GM23338 (cell line): ENCODE results near the gene HNF4A.

Experiments used
- CREB1 ChIP-seq: fragments of 250-450 bp; sonication (Bioruptor Pico); IDR thresholded peaks from 2 replicates; pipeline ENCODE4 v1.5.0; 2020; ENCODE audit warnings: low read depth, mild to moderate bottlenecking, moderate library complexity
- CTCF ChIP-seq, 2 experiments: fragments of 200-600 bp in 1 of 2; sonication (generic) in 1 of 2; conservative IDR thresholded peaks; 2 replicates each; pipeline versions ENCODE4 v1.5.1 to v1.6.1; 2016 to 2017; ENCODE audit warnings: antibody characterized with exemption in 2 of 2, low read depth in 2 of 2, mild to moderate bottlenecking in 2 of 2, moderate library complexity in 1 of 2
- ETS1 ChIP-seq: IDR thresholded peaks from 2 replicates; pipeline ENCODE4 v1.6.1; 2016; ENCODE audit warnings: antibody characterized with exemption
- EZH2 ChIP-seq: fragments of 200-600 bp; sonication (generic); IDR thresholded peaks from one replicate; pipeline ENCODE4 v1.8.0; 2017; ENCODE audit warnings: antibody characterized with exemption, mild to moderate bottlenecking, low read depth; ENCODE audit not compliant: unreplicated experiment
- EZH2phosphoT487 ChIP-seq: fragments of 200-600 bp; sonication (generic); IDR thresholded peaks from one replicate; pipeline ENCODE4 v1.8.1; 2018; ENCODE audit warnings: antibody characterized with exemption; ENCODE audit not compliant: unreplicated experiment
- JUNB ChIP-seq: IDR thresholded peaks from one replicate; pipeline ENCODE4 v1.6.1; 2016; ENCODE audit warnings: antibody characterized with exemption; ENCODE audit not compliant: unreplicated experiment
- NANOG ChIP-seq: IDR thresholded peaks from 2 replicates; pipeline ENCODE4 v1.6.1; 2016; ENCODE audit warnings: antibody characterized with exemption, borderline replicate concordance
- POLR2AphosphoS5 ChIP-seq: IDR thresholded peaks from 2 replicates; pipeline ENCODE4 v1.6.1; 2016; ENCODE audit warnings: antibody characterized with exemption, low read depth
- REST ChIP-seq: IDR thresholded peaks from one replicate; pipeline ENCODE4 v1.6.1; 2018; ENCODE audit warnings: antibody characterized with exemption; ENCODE audit not compliant: unreplicated experiment
- ZNF331 ChIP-seq: fragments of 250-450 bp; sonication (Bioruptor Pico); IDR thresholded peaks from 2 replicates; pipeline ENCODE4 v1.5.0; 2020; ENCODE audit warnings: low read depth, mild to moderate bottlenecking, moderate library complexity

GRCh38 chr20:44463466-44463865, 108.0 kb downstream of the HNF4A start:
- TF ChIP-seq POLR2AphosphoS5 (no peak), EZH2phosphoT487 (no peak), CTCF (conservative IDR thresholded peaks at IDR 0.05; ENCODE audit: low read depth in 2 of 2) (no peak), EZH2 (no peak), ETS1 (no peak), CREB1 (CRISPR knock-in tag) (no peak), REST (no peak), JUNB (no peak), NANOG (no peak), ZNF331 (CRISPR knock-in tag) (no peak)
